NCI-H1417 (cell line): ENCODE measurements around the gene SYNPO2.

Experiments used
- DNase-seq, 3 experiments: peaks; one replicate each; lab custom pipeline; 2025; lab: John Stamatoyannopoulos, UW

The SYNPO2 gene

GRCh38 chr4:118935819-118936218 lies 47.2 kb downstream of the SYNPO2 start:
- DNase-seq = no peak

- DNase-seq = no peak
These were observed 47.8 kb downstream of the SYNPO2 start for GRCh38 chr4:118936406-118936805.

- DNase-seq = no peak
These were observed 50.6 kb downstream of the SYNPO2 start for GRCh38 chr4:118939169-118939783.

- DNase-seq = peak in 1 of 3 experiments; percentile 23
These were observed 52.5 kb downstream of the SYNPO2 start for GRCh38 chr4:118941149-118941548.

GRCh38 chr4:118941799-118942198 lies 53.1 kb downstream of the SYNPO2 start:
- DNase-seq = peak in 2 of 3 experiments; percentile 46 to 55

- DNase-seq = peak in 1 of 3 experiments; percentile 63
These were observed 53.8 kb downstream of the SYNPO2 start for GRCh38 chr4:118942465-118942864.

- no peak for DNase-seq
These were observed 58.4 kb downstream of the SYNPO2 start for GRCh38 chr4:118947095-118947494.

GRCh38 chr4:118948545-118949144 lies 60.0 kb downstream of the SYNPO2 start:
- DNase-seq = no peak

GRCh38 chr4:118950224-118950623 lies 61.6 kb downstream of the SYNPO2 start:
- no peak for DNase-seq

GRCh38 chr4:118950929-118951570 lies 62.4 kb downstream of the SYNPO2 start:
- no peak for DNase-seq

- no peak for DNase-seq
These were observed 64.6 kb downstream of the SYNPO2 start for GRCh38 chr4:118953276-118953675.

GRCh38 chr4:118954246-118954645 lies 65.6 kb downstream of the SYNPO2 start:
- DNase-seq = peak in 1 of 3 experiments; percentile 15

- no peak for DNase-seq
These were observed 66.9 kb downstream of the SYNPO2 start for GRCh38 chr4:118955515-118955914.

- no peak for DNase-seq
These were observed 69.2 kb downstream of the SYNPO2 start for GRCh38 chr4:118957722-118958445.

GRCh38 chr4:118962540-118962939 lies 73.9 kb downstream of the SYNPO2 start:
- no peak for DNase-seq

GRCh38 chr4:118964891-118965411 lies 76.3 kb downstream of the SYNPO2 start:
- DNase-seq = no peak

GRCh38 chr4:118967393-118967792 lies 78.7 kb downstream of the SYNPO2 start:
- no peak for DNase-seq

- no peak for DNase-seq
These were observed 79.4 kb downstream of the SYNPO2 start for GRCh38 chr4:118968005-118968404.

- peak in 1 of 3 experiments; percentile 26 for DNase-seq
These were observed 80.2 kb downstream of the SYNPO2 start for GRCh38 chr4:118968813-118969212.

- peak in 2 of 3 experiments; percentile 8 to 61 for DNase-seq
These were observed 80.7 kb downstream of the SYNPO2 start for GRCh38 chr4:118969359-118969758.

GRCh38 chr4:118972167-118972566 lies 83.5 kb downstream of the SYNPO2 start:
- no peak for DNase-seq

- DNase-seq = no peak
These were observed 84.6 kb downstream of the SYNPO2 start for GRCh38 chr4:118973295-118973694.
